HEK293 (cell line): ENCODE measurements around the gene PTPN20.
"Not testable (repeated sequence)": the region's sequence is repeated elsewhere in the genome, so short reads cannot be mapped to it uniquely, and the experiment has no call there.

ENCODE experiments used
- GLI4 ChIP-seq: fragments of 450-650 bp; formaldehyde crosslinking; IDR thresholded peaks from 2 replicates; pipeline ENCODE4 v1.5.1; 2016; ENCODE audit warnings: missing biosample characterization, missing genetic modification characterization
- MZF1 ChIP-seq: fragments of 450-650 bp; formaldehyde crosslinking; IDR thresholded peaks from 2 replicates; pipeline ENCODE4 v1.5.1; 2017; ENCODE audit warnings: missing biosample characterization, missing genetic modification characterization, borderline replicate concordance
- ZBTB11 ChIP-seq: fragments of 450-650 bp; formaldehyde crosslinking; conservative IDR thresholded peaks from 2 replicates; pipeline ENCODE4 v1.5.1; 2016; ENCODE audit warnings: low read depth, missing biosample characterization, missing genetic modification characterization
- ZIC2 ChIP-seq: fragments of 450-650 bp; formaldehyde crosslinking; IDR thresholded peaks from 2 replicates; pipeline ENCODE4 v1.5.1; 2016; ENCODE audit warnings: missing biosample characterization, missing genetic modification characterization
- ZNF146 ChIP-seq: fragments of 450-650 bp; formaldehyde crosslinking; IDR thresholded peaks from 2 replicates; pipeline ENCODE4 v1.5.1; 2016; ENCODE audit warnings: missing biosample characterization, missing genetic modification characterization
- ZNF202 ChIP-seq: fragments of 450-650 bp; formaldehyde crosslinking; IDR thresholded peaks from 2 replicates; pipeline ENCODE4 v1.5.1; 2016; ENCODE audit warnings: missing biosample characterization, missing genetic modification characterization, borderline replicate concordance
- ZNF214 ChIP-seq: fragments of 450-650 bp; formaldehyde crosslinking; IDR thresholded peaks from 2 replicates; pipeline ENCODE4 v1.5.1; 2017; ENCODE audit warnings: missing biosample characterization, mild to moderate bottlenecking, missing genetic modification characterization, borderline replicate concordance
- ZNF239 ChIP-seq: fragments of 450-650 bp; formaldehyde crosslinking; IDR thresholded peaks from 2 replicates; pipeline ENCODE4 v1.5.1; 2016; ENCODE audit warnings: missing biosample characterization, missing genetic modification characterization
- ZNF48 ChIP-seq: fragments of 450-650 bp; formaldehyde crosslinking; IDR thresholded peaks from 2 replicates; pipeline ENCODE4 v1.5.1; 2016; ENCODE audit warnings: missing biosample characterization, missing genetic modification characterization
- ZNF768 ChIP-seq: fragments of 450-650 bp; formaldehyde crosslinking; IDR thresholded peaks from 2 replicates; pipeline ENCODE4 v1.5.1; 2018; ENCODE audit warnings: missing biosample characterization, mild to moderate bottlenecking, missing genetic modification characterization
- TF ChIP-seq, protein P1 (sequence below): fragments of 450-650 bp; formaldehyde crosslinking; IDR thresholded peaks from 2 replicates; pipeline ENCODE4 v1.5.1; 2016; ENCODE audit warnings: missing biosample characterization, missing genetic modification characterization
- TF ChIP-seq, protein P2 (sequence below): fragments of 450-650 bp; formaldehyde crosslinking; IDR thresholded peaks from 2 replicates; pipeline ENCODE4 v1.5.1; 2016; ENCODE audit warnings: missing biosample characterization, missing genetic modification characterization, borderline replicate concordance

DNA sequence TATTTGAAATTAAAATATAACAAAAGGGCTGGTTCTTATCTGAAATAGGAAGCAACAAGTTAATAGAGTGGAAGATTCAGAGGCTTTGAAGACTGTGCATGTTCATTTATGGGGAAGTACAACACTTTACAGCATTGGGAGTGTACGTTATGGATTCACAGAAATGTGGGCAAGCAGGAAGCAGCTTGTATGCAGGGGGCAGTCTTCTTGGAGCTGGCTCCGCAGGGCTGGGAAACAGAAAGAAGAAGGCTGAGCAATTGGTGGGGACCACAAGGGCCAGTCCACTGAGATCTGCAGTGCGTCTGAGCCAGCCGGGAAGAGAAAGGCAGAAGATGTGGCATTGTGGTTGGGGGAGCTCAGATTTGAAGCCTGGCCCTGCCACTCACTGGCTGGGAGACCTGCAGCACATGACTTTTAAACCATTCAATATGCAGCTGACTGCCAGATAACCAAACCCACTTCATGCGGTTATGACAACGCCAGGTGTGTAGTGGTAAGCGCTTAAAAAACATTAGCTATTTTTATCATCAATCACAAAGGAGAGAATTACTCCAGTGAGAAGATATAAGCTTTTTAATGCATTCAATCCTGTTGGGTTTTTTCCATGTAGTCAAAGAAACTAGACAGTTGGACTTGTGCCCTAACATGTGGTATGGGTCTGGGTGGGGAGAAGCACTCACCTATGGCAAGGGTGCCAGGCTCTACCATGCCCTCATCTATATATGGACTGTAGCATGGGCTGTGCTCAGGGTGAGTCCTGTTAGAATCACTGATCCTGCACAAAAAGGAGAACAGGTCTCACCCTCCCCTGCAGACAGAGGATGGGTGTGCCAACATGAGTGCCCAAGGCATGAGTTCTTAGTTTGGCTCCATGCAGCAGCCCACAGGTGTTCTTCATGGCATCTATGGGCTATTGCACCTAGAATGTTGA is 14.2 kb upstream of the PTPN20 start:
- not testable (repeated sequence) for TF ChIP-seq ZNF768 (tag by site-specific recombination); ZNF48 (tag by site-specific recombination); ZNF214; ZIC2 (tag by site-specific recombination); ZBTB11 (tag by site-specific recombination); GLI4 (tag by site-specific recombination); MZF1; ZNF202 (tag by site-specific recombination); ZNF146 (tag by site-specific recombination); ZNF239 (tag by site-specific recombination)
- TF ChIP-seq, protein P1, sequence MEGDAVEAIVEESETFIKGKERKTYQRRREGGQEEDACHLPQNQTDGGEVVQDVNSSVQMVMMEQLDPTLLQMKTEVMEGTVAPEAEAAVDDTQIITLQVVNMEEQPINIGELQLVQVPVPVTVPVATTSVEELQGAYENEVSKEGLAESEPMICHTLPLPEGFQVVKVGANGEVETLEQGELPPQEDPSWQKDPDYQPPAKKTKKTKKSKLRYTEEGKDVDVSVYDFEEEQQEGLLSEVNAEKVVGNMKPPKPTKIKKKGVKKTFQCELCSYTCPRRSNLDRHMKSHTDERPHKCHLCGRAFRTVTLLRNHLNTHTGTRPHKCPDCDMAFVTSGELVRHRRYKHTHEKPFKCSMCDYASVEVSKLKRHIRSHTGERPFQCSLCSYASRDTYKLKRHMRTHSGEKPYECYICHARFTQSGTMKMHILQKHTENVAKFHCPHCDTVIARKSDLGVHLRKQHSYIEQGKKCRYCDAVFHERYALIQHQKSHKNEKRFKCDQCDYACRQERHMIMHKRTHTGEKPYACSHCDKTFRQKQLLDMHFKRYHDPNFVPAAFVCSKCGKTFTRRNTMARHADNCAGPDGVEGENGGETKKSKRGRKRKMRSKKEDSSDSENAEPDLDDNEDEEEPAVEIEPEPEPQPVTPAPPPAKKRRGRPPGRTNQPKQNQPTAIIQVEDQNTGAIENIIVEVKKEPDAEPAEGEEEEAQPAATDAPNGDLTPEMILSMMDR (tag by site-specific recombination) = not testable (repeated sequence)
- TF ChIP-seq, protein P2, sequence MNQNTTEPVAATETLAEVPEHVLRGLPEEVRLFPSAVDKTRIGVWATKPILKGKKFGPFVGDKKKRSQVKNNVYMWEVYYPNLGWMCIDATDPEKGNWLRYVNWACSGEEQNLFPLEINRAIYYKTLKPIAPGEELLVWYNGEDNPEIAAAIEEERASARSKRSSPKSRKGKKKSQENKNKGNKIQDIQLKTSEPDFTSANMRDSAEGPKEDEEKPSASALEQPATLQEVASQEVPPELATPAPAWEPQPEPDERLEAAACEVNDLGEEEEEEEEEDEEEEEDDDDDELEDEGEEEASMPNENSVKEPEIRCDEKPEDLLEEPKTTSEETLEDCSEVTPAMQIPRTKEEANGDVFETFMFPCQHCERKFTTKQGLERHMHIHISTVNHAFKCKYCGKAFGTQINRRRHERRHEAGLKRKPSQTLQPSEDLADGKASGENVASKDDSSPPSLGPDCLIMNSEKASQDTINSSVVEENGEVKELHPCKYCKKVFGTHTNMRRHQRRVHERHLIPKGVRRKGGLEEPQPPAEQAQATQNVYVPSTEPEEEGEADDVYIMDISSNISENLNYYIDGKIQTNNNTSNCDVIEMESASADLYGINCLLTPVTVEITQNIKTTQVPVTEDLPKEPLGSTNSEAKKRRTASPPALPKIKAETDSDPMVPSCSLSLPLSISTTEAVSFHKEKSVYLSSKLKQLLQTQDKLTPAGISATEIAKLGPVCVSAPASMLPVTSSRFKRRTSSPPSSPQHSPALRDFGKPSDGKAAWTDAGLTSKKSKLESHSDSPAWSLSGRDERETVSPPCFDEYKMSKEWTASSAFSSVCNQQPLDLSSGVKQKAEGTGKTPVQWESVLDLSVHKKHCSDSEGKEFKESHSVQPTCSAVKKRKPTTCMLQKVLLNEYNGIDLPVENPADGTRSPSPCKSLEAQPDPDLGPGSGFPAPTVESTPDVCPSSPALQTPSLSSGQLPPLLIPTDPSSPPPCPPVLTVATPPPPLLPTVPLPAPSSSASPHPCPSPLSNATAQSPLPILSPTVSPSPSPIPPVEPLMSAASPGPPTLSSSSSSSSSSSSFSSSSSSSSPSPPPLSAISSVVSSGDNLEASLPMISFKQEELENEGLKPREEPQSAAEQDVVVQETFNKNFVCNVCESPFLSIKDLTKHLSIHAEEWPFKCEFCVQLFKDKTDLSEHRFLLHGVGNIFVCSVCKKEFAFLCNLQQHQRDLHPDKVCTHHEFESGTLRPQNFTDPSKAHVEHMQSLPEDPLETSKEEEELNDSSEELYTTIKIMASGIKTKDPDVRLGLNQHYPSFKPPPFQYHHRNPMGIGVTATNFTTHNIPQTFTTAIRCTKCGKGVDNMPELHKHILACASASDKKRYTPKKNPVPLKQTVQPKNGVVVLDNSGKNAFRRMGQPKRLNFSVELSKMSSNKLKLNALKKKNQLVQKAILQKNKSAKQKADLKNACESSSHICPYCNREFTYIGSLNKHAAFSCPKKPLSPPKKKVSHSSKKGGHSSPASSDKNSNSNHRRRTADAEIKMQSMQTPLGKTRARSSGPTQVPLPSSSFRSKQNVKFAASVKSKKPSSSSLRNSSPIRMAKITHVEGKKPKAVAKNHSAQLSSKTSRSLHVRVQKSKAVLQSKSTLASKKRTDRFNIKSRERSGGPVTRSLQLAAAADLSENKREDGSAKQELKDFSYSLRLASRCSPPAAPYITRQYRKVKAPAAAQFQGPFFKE (tag by site-specific recombination) = not testable (repeated sequence)
